Effector CD4-positive, alpha-beta T cell (primary cell): ENCODE measurements around the gene GPR39.

Experiments
- DNase-seq: peaks from one replicate; pipeline ENCODE4 v3.0.0-alpha.2; 2020

Gene GPR39

GRCh38 chr2:132448331-132448730 lies 31.7 kb downstream of the GPR39 start:
- no peak for DNase-seq

DNA sequence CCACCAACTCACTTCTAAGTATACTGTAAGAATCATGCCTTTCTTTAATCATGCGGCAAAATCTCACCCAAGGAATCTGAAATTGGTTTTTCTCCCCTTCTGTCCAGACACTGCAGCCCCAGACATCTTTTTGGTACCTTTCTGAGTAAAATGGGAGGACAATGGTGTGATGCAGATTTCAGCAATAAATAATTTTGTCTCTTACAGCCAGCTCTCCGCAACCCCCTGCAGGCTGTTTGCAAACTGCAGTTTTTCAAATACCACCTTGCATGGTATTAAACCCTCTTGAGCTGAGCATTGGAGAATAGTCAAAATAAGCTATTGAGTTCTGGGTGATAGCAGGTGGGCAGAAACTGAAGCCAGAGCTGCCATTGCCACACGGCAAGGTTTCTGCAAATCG lies 32.2 kb downstream of the GPR39 start:
- DNase-seq = no peak

DNA sequence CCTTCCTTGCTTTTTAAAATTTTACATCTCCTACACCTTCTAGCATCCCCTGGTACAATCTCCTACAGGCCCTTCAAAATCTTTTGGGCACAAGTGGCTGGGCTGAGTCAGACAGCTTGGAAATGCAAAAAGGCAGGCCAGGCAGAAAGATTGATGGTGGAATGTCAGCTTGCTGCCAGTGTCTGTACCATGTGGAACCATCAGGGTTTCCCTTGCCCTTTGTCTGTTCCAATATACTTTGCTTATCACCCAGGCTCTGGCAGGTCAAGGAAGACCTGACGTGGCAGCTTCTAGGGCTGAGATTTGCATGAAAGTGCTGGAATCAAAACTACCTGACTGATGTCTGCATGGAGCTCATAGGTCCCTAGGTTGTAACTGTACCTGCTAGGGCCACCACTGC lies 33.3 kb downstream of the GPR39 start:
- no peak for DNase-seq

GRCh38 chr2:132460781-132461180 lies 44.2 kb downstream of the GPR39 start:
- DNase-seq = no peak

GRCh38 chr2:132462236-132462635 lies 45.6 kb downstream of the GPR39 start:
- DNase-seq = no peak

- DNase-seq = no peak
Measured at GRCh38 chr2:132463719-132464118, 47.1 kb downstream of the GPR39 start.

GRCh38 chr2:132465917-132466316 lies 49.3 kb downstream of the GPR39 start:
- no peak for DNase-seq

GRCh38 chr2:132466428-132467028 lies 49.9 kb downstream of the GPR39 start:
- DNase-seq = no peak

GRCh38 chr2:132468821-132469675 lies 52.4 kb downstream of the GPR39 start:
- DNase-seq = no peak

DNA sequence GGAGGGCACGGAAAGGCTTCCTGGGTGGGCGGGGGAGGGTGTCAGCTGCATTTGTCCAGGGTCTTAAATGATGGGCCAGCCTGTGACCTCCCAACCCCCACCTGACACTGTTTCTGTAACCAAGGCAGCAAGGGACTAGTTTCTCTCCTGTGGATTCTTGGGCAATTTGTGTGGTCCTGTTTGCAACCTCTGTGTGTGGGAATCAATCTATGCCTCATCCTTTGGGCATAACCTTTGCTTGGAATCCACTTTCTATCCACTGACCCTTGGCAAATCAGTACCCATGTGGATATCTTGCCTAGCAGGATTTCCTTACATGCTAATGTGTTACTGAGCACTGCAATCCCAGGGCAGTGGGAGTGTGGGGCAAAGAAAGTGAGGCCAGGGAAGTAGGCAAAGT lies 54.1 kb downstream of the GPR39 start:
- no peak for DNase-seq

DNA sequence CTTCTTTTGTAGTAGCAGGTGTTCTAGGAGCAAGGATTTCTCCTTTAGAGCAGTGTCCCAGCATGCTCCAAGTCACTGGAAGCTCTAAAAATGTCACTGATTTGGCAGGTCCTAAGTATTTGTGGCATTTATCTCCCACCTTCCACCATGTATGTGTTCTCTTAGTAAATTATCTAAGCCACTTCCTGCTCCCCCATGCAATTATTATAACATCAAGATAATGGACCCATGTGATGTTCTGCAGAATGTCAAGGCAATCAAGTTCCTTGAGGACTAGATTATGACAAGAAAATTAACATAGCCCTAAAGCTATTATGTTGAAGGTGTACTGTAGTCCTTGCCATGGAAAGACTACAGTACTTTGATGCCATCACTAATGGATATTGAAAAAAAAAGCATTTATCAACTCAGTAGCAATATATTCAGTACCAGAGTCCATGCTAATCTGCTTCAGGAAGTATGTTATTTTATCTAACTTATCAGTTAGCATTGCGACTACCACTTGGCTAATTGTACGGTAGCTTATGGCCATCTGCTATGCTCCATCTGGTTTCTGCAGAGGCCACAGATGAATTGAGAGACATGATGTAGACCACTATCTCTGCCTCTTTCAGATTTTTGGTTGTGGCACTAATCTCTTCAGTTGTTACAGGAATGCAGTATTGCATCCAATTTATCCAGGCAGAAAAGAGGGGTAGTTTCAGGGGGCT lies 56.7 kb downstream of the GPR39 start:
- DNase-seq = no peak

DNA sequence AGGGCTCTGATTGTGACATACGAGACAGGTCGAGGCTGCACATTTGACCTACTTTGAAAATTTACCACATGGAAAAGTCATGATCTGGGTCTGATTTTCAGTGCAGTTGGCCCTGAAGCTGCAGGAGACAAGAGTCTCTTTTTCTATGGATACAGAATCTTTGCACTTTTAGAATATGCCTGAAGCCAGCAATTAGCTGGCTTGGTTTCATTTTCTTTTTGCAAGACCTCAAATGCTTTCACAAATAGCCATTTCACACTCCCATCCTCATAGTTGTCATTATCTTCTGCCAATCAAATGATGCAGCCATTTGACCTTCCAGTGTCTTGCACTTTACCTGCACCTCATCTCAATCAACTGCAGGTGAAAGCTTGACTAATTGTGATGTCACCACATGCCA lies 59.0 kb downstream of the GPR39 start:
- DNase-seq = no peak

GRCh38 chr2:132477436-132477835 lies 60.8 kb downstream of the GPR39 start:
- DNase-seq = no peak

DNA sequence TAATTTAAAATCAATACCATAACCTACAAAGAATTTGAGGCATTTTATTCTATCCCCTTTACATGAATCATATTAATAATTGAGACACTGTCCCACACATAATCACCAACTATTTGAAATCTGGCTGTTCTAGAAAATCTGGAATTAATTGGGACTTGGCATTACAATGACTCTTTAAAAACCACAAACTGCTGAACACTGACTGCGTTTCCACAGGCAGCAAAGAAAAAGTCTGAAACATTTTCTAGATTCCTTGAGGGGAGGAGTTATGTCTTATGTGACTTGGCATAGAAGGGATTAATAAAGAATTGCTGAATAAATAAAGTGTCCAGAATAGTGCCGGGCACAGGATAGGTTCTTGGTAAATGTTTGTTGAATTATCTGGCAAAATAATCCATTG lies 61.4 kb downstream of the GPR39 start:
- DNase-seq = no peak

- no peak for DNase-seq
Measured at GRCh38 chr2:132478461-132479105, 62.0 kb downstream of the GPR39 start.

DNA sequence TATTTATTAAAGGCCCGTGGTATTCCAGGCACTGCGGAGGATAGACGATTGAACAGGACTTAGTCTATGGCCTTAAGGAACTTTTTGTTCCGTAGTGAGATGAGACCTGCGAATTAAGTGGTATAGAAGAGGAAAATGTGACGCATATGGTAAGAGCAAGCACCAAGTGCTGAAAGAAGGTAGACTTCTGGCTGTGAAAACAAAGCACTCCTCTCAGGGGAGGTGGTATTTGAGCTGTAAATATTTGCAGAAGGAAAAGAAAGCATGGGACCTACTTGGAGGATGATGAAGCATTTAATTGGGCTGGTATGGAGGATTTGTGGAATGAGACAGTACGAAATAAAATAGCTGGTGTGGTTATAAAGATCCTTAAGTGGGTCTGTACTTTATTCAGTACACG lies 62.5 kb downstream of the GPR39 start:
- no peak for DNase-seq

DNA sequence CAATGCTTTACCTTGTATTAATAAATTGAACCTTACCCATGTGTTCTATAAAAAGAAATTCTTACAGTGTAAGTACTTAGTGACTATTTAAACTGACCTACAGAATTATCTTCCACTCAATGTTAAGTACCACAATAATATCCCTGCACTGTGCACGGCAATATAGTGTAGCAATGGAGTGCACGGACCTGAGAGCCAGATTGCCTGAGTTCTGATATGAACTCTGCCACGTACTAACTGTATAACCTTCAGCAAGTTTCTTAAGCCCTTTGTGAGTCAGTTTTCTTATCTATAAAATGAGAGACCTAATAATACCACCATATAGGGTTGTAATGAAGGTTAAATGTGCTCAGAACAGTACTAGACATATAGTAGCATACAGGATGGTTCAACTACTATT lies 66.2 kb downstream of the GPR39 start:
- no peak for DNase-seq

GRCh38 chr2:132484144-132484543 lies 67.5 kb downstream of the GPR39 start:
- DNase-seq = no peak

DNA sequence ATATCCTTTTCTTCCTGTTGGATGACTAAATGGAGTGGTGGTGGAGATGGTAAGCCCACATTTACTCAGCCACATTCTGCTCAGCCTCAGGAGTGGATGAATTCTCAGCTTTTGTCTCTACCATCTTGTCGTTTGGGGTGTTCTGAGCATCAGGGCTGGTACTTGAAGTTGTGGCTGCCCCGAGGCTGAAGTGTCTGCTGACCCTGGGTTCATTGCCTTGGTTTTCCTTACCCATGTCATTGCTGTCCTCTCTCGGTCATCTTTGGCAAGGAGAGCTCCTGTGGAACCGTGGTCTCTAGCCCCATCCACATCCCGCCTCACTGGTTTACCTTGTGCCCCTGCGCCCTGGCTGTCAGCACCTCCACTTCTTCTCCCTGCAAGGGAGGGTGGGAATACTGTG lies 71.9 kb downstream of the GPR39 start:
- DNase-seq = no peak

GRCh38 chr2:132489150-132489549 lies 72.5 kb downstream of the GPR39 start:
- DNase-seq = no peak

GRCh38 chr2:132495881-132496280 lies 79.3 kb downstream of the GPR39 start:
- no peak for DNase-seq

- DNase-seq = no peak
Measured at GRCh38 chr2:132496555-132496954, 80.0 kb downstream of the GPR39 start.

GRCh38 chr2:132497591-132497990 lies 81.0 kb downstream of the GPR39 start:
- no peak for DNase-seq
